ENCODE data around the gene CFDP1. TPM values are rescaled to one million over a fixed set of nuclear protein-coding genes. Genes with fewer than 3 reads are reported as not detected.
A peak's percentile ranks its signal among the peaks of the same experiment; 100 is the strongest.
"Not testable (repeated sequence)": the region's sequence is repeated elsewhere in the genome, so short reads cannot be mapped to it uniquely, and the experiment has no call there.

Gene CFDP1
- total and polyA plus RNA-seq, 2 donors (not counting 1 experiment from before 2014, with no cell fraction given): 47.9 to 80.0 TPM

DNA sequence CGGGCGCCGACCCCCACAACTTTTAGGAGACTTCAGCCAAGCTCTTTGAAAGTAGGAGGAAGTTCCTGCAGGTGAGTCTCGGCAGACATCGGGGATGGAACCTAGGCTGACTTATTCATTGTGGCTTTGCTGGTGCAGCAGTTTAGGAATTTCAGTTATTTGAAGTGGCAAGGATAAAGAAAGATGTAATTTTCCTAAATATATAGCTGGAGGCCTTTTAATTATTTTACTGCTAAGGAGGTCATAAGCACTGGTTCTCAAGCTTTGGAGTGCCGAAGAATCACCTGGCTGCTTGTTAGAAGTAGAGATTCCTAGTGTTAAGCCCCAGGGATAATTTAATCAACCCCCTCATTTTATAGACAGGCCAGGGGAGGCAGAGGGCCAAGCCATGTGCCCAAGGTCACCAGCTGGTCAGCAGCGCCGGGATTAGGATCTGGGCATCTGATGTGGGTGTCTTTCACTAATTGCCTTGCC lies 152.9 kb downstream of the CFDP1 start:
- Histone ChIP-seq H3K4me1 (ENCODE audit: control insufficient read depth, extremely low read depth, insufficient read depth, low read length) (no peaks in the 10 kb centered on the region), H3K9me3 (ENCODE audit: control insufficient read depth, insufficient read depth, low read depth, low read length) (no peaks in the 10 kb centered on the region), H3K4me2 (ENCODE audit: extremely low read depth, insufficient read depth, low read length) (no peak overlapping the region), H3K36me3 (ENCODE audit: control insufficient read depth, insufficient read depth, low read length) (no peaks in the 10 kb centered on the region), H3K79me2 (ENCODE audit: control insufficient read depth, insufficient read depth, low read length) (no peaks in the 10 kb centered on the region), H3K4me3 (replicated peaks in 1 of 4; ENCODE audit: control extremely low read depth in 1 of 4, insufficient read depth in 1 of 4, low read depth in 3 of 4, low read length in 4 of 4) (no peak overlapping the region), H3K9ac (ENCODE audit: insufficient read depth, low read length) (no peak overlapping the region), H4K20me1 (ENCODE audit: control insufficient read depth, extremely low read depth, insufficient read depth, low read length) (no peaks in the 10 kb centered on the region), H2AFZ (ENCODE audit: low read length) (no peak overlapping the region), H3K27me3 (ENCODE audit: control insufficient read depth, insufficient read depth, low read length) (no peaks in the 10 kb centered on the region), H3K27ac (ENCODE audit: insufficient read depth, low read length) (no peak overlapping the region)
- DNase-seq (ENCODE audit: low read depth in 2 of 2): no peak
- TF ChIP-seq EZH2 (IDR thresholded peaks at IDR 0.05; ENCODE audit: low read length, missing control alignments): no peak
- TF ChIP-seq, protein P1, sequence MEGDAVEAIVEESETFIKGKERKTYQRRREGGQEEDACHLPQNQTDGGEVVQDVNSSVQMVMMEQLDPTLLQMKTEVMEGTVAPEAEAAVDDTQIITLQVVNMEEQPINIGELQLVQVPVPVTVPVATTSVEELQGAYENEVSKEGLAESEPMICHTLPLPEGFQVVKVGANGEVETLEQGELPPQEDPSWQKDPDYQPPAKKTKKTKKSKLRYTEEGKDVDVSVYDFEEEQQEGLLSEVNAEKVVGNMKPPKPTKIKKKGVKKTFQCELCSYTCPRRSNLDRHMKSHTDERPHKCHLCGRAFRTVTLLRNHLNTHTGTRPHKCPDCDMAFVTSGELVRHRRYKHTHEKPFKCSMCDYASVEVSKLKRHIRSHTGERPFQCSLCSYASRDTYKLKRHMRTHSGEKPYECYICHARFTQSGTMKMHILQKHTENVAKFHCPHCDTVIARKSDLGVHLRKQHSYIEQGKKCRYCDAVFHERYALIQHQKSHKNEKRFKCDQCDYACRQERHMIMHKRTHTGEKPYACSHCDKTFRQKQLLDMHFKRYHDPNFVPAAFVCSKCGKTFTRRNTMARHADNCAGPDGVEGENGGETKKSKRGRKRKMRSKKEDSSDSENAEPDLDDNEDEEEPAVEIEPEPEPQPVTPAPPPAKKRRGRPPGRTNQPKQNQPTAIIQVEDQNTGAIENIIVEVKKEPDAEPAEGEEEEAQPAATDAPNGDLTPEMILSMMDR (conservative IDR thresholded peaks at IDR 0.05 in 1 of 2, IDR thresholded peaks at IDR 0.05 in 1 of 2; ENCODE audit: low read depth in 1 of 2, low read length in 2 of 2): no peak

DNA sequence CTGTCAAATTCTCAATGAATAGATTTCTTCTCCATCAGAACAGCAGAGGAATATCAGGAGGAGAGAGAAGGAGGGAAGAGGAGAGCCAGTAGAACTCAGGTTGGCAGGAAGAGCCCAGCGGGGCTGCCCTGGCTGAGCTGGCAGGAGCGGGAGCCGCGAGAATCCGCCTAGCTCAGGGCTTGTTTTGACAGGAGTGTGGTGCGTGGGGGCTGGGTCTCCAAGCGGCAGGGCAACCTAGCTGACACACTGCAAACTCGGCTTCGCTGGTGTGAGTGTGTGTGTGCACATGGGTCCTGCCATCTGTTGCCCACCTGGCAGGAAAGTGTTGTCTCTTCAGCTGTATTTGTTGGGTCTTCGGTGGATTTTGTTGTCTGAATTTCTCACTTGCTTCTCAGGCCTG lies 154.0 kb downstream of the CFDP1 start:
- no peaks in the 10 kb centered on the region for H3K27me3 ChIP-seq (ENCODE audit: control insufficient read depth, insufficient read depth, low read length)
- TF ChIP-seq, protein P1 (conservative IDR thresholded peaks at IDR 0.05 in 1 of 2, IDR thresholded peaks at IDR 0.05 in 1 of 2; ENCODE audit: low read depth in 1 of 2, low read length in 2 of 2): no peak
- no peak for TF ChIP-seq EZH2 (IDR thresholded peaks at IDR 0.05; ENCODE audit: low read length, missing control alignments)
- no peak overlapping the region for H2AFZ ChIP-seq (ENCODE audit: low read length)
- no peaks in the 10 kb centered on the region for H3K9me3 ChIP-seq (ENCODE audit: control insufficient read depth, insufficient read depth, low read depth, low read length)
- H3K4me1 ChIP-seq (ENCODE audit: control insufficient read depth, extremely low read depth, insufficient read depth, low read length): no peaks in the 10 kb centered on the region
- H3K4me2 ChIP-seq (ENCODE audit: extremely low read depth, insufficient read depth, low read length): no peak overlapping the region
- no peaks in the 10 kb centered on the region for H3K79me2 ChIP-seq (ENCODE audit: control insufficient read depth, insufficient read depth, low read length)
- no peaks in the 10 kb centered on the region for H4K20me1 ChIP-seq (ENCODE audit: control insufficient read depth, extremely low read depth, insufficient read depth, low read length)
- no peak overlapping the region for H3K27ac ChIP-seq (ENCODE audit: insufficient read depth, low read length)
- no peaks in the 10 kb centered on the region for H3K36me3 ChIP-seq (ENCODE audit: control insufficient read depth, insufficient read depth, low read length)
- H3K4me3 ChIP-seq (replicated peaks in 1 of 4; ENCODE audit: control extremely low read depth in 1 of 4, insufficient read depth in 1 of 4, low read depth in 3 of 4, low read length in 4 of 4): no peak overlapping the region
- DNase-seq (ENCODE audit: low read depth in 2 of 2): no peak
- no peak overlapping the region for H3K9ac ChIP-seq (ENCODE audit: insufficient read depth, low read length)

DNA sequence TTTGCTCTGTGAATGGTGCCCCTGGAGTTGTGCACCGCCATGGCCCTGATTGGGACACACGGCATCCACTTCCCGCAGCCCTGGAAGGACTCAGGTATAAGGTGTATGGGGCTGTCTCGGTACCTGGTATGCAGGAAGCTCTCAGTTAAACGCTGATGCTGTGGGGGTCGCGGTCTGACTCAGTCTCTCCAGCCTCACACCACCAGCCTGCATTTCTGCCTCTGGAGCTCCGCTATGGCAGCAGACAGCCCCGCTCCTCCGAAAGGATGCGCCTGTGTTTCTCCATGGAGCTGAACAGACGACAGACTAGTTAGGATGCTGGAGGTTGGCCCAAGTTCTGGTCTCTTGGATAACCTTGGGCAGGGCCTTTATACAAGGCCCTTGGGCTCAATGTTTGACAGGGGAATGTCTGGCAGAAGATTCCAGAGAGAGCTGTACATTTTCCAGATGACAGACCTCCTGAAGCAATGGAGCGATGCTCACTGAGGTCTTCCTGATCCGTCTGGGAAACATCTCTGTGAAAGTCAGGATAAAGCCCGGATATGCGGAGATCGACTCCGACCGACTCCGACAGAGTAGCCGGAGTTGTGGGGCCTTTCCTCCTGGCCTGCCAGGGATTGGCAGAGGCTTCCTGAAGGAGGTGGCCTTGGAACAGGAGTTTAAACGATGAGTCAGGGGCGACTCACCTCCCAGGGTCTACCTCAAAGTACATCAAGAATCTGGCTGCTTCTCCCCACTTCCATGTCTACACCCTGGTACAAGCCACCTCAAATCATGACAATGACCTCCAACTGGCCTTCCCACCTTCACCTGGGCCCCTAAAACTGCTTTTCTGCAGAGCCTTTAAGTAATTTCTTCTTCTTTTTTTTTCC lies 160.0 kb downstream of the CFDP1 start:
- no peaks in the 10 kb centered on the region for H3K27me3 ChIP-seq (ENCODE audit: control insufficient read depth, insufficient read depth, low read length)
- no peak for TF ChIP-seq EZH2 (IDR thresholded peaks at IDR 0.05; ENCODE audit: low read length, missing control alignments)
- TF ChIP-seq, protein P1 (conservative IDR thresholded peaks at IDR 0.05 in 1 of 2, IDR thresholded peaks at IDR 0.05 in 1 of 2; ENCODE audit: low read depth in 1 of 2, low read length in 2 of 2): no peak
- peak; percentile 31 to 73 for DNase-seq (ENCODE audit: low read depth in 2 of 2)
- no peaks in the 10 kb centered on the region for H3K9me3 ChIP-seq (ENCODE audit: control insufficient read depth, insufficient read depth, low read depth, low read length)
- no peak overlapping the region for H3K4me3 ChIP-seq (replicated peaks in 1 of 4; ENCODE audit: control extremely low read depth in 1 of 4, insufficient read depth in 1 of 4, low read depth in 3 of 4, low read length in 4 of 4)
- H3K4me2 ChIP-seq (ENCODE audit: extremely low read depth, insufficient read depth, low read length): no peak overlapping the region
- H2AFZ ChIP-seq (ENCODE audit: low read length): no peak overlapping the region
- no peaks in the 10 kb centered on the region for H3K36me3 ChIP-seq (ENCODE audit: control insufficient read depth, insufficient read depth, low read length)
- no peaks in the 10 kb centered on the region for H4K20me1 ChIP-seq (ENCODE audit: control insufficient read depth, extremely low read depth, insufficient read depth, low read length)
- H3K4me1 ChIP-seq (ENCODE audit: control insufficient read depth, extremely low read depth, insufficient read depth, low read length): peaks cover 10% of the 10 kb centered on the region
- no peak overlapping the region for H3K27ac ChIP-seq (ENCODE audit: insufficient read depth, low read length)
- H3K79me2 ChIP-seq (ENCODE audit: control insufficient read depth, insufficient read depth, low read length): no peaks in the 10 kb centered on the region
- H3K9ac ChIP-seq (ENCODE audit: insufficient read depth, low read length): no peak overlapping the region

DNA sequence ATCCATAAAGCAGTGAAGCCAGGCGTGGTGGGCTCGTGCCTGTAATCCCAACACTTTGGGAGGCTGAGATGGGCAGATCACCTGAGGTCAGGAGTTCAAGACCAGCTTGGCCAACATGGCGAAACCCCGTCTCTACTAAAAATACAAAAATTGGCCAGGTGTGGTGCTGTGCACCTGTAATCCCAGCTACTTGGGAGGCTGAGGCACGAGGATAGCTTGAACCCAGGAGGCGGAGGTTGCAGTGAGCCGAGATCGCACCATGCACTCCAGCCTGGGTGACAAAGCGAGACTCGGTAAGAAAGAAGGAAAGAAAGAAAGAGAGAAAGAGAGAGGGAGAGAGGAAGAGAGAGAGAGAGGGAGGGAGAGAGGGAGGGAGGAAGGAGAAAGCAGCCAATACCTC lies 160.7 kb downstream of the CFDP1 start:
- H3K4me1 ChIP-seq (ENCODE audit: control insufficient read depth, extremely low read depth, insufficient read depth, low read length): peaks cover 15% of the 10 kb centered on the region
- not testable (repeated sequence) for H3K27me3 ChIP-seq (ENCODE audit: control insufficient read depth, insufficient read depth, low read length); H3K9me3 ChIP-seq (ENCODE audit: control insufficient read depth, insufficient read depth, low read depth, low read length); H2AFZ ChIP-seq (ENCODE audit: low read length); H3K4me2 ChIP-seq (ENCODE audit: extremely low read depth, insufficient read depth, low read length); H4K20me1 ChIP-seq (ENCODE audit: control insufficient read depth, extremely low read depth, insufficient read depth, low read length); H3K79me2 ChIP-seq (ENCODE audit: control insufficient read depth, insufficient read depth, low read length); H3K4me3 ChIP-seq (replicated peaks in 1 of 4; ENCODE audit: control extremely low read depth in 1 of 4, insufficient read depth in 1 of 4, low read depth in 3 of 4, low read length in 4 of 4); DNase-seq (ENCODE audit: low read depth in 2 of 2); H3K36me3 ChIP-seq (ENCODE audit: control insufficient read depth, insufficient read depth, low read length)
- H3K27ac ChIP-seq (ENCODE audit: insufficient read depth, low read length): peak overlapping the region; percentile 35
- H3K9ac ChIP-seq (ENCODE audit: insufficient read depth, low read length): peak overlapping the region; percentile 41

Data from fibroblast of lung (primary cell).